K562 (cell line): Measurements from ENCODE around the gene NOTCH1. TPM values are rescaled to one million over a fixed set of nuclear protein-coding genes. Genes with fewer than 3 reads are reported as not detected.

ENCODE experiments used
- ATAC-seq: fragments of 200-7000 bp; cut with Tn5 transposase; 3 replicates; pipeline ENCODE4 v1.9.1; 2020; ENCODE audit warnings: moderate library complexity
- BruUV-seq: library from RNA; stranded (reverse); fragments of 400-500 nt; replicated peaks from 2 replicates; lab custom pipeline; 2021; lab: Mats Ljungman, UMichigan
- CTCF ChIA-PET: fragments of 300-600 bp; formaldehyde crosslinking; extraction: SDS; loops from one replicate; lab custom pipeline; 2021; ENCODE audit warnings: low intra/inter-chr PET ratio; lab: Yijun Ruan, JAX
- POLR2A ChIA-PET: fragments of 300-600, 350-650 bp; sonication (Branson Sonifier 250); formaldehyde crosslinking; extraction: SDS; loops from one replicate; lab custom pipeline; 2021; ENCODE audit warnings: antibody characterized with exemption, inconsistent platforms; lab: Yijun Ruan, JAX
- DNase-seq, 4 experiments: peaks; one replicate each; pipeline versions ENCODE4 v3.0.0 to v3.0.0-alpha.2; 2011 to 2018; ENCODE audit warnings: low spot score in 3 of 4, mixed read lengths in 3 of 4; ENCODE audit errors: extremely low read depth in 1 of 4
- FAIRE-seq: peaks from 2 replicates; lab custom pipeline; 2011; peaks lifted over from hg19 to GRCh38; lab: Jason Lieb, UNC
- H2AFZ ChIP-seq: 2 replicates; pipeline ENCODE4 v1.6.0; 2011; ENCODE audit warnings: low read depth, low read length, control low read depth, inconsistent platforms
- H3K27ac ChIP-seq: fragments of 200-600 bp; 3 replicates; pipeline ENCODE4 v1.8.0; 2011; ENCODE audit warnings: low read depth, mild to moderate bottlenecking, control low read depth, inconsistent platforms, low read length, moderate library complexity, mixed read lengths; ENCODE audit errors: extremely low read depth
- H3K27me3 ChIP-seq, 2 experiments: fragments of 300-600 bp in 1 of 2; 2 replicates in 1 of 2; 3 replicates in 1 of 2; pipeline versions ENCODE4 v1.6.0 to v1.8.0; 2011; ENCODE audit warnings: inconsistent platforms in 2 of 2, low read length in 2 of 2, mild to moderate bottlenecking in 1 of 2, mixed read lengths in 1 of 2, moderate library complexity in 1 of 2; ENCODE audit not compliant: control insufficient read depth in 2 of 2, insufficient read depth in 2 of 2
- H3K36me3 ChIP-seq: fragments of 300-600 bp; 3 replicates; pipeline ENCODE4 v1.8.0; 2011; ENCODE audit warnings: mild to moderate bottlenecking, low read length, inconsistent platforms; ENCODE audit not compliant: control insufficient read depth, insufficient read depth
- H3K4me1 ChIP-seq, 2 experiments: fragments of 200-600 bp in 1 of 2; replicated peaks in 1 of 2; 2 replicates in 1 of 2; 3 replicates in 1 of 2; pipeline versions ENCODE4 v1.5.1 to v1.8.0; 2011; ENCODE audit warnings: inconsistent platforms in 2 of 2, low read length in 2 of 2, mild to moderate bottlenecking in 1 of 2, mixed read lengths in 1 of 2, moderate library complexity in 1 of 2; ENCODE audit not compliant: control insufficient read depth in 2 of 2, insufficient read depth in 2 of 2
- H3K4me2 ChIP-seq: 2 replicates; pipeline ENCODE4 v1.6.1; 2011; ENCODE audit warnings: low read length, control low read depth, inconsistent platforms, mixed read lengths; ENCODE audit not compliant: insufficient read depth
- H3K4me3 ChIP-seq: fragments of 200-600 bp; sonication (generic), shearing (Covaris generic); 2 replicates; pipeline ENCODE4 v1.5.1; 2016; ENCODE audit warnings: control low read depth, inconsistent platforms
- H3K79me2 ChIP-seq: fragments of 200-600 bp; 3 replicates; pipeline ENCODE4 v1.8.0; 2011; ENCODE audit warnings: low read length, inconsistent platforms; ENCODE audit not compliant: control insufficient read depth, insufficient read depth
- H3K9ac ChIP-seq, 2 experiments: 2 replicates each; pipeline versions ENCODE4 v1.6.0 to v1.6.1; 2011; ENCODE audit warnings: low read depth in 2 of 2, low read length in 2 of 2, control low read depth in 1 of 2, inconsistent platforms in 1 of 2, mild to moderate bottlenecking in 1 of 2, mixed read lengths in 1 of 2; ENCODE audit not compliant: insufficient read depth in 1 of 2
- H3K9me1 ChIP-seq: one replicate; pipeline ENCODE4 v1.6.0; 2011; ENCODE audit warnings: inconsistent platforms, mild to moderate bottlenecking, low read length, moderate library complexity; ENCODE audit not compliant: control insufficient read depth, insufficient read depth
- H3K9me3 ChIP-seq: replicated peaks from 2 replicates; pipeline ENCODE4 v1.5.1; 2011; ENCODE audit warnings: low read depth, low read length, inconsistent platforms; ENCODE audit not compliant: control insufficient read depth, insufficient read depth
- H4K20me1 ChIP-seq: replicated peaks from 2 replicates; pipeline ENCODE4 v1.6.1; 2011; ENCODE audit warnings: low read length, inconsistent platforms, mixed read lengths; ENCODE audit not compliant: control insufficient read depth, insufficient read depth
- ARID4B ChIP-seq: sonication (generic); formaldehyde crosslinking; IDR thresholded peaks from 2 replicates; pipeline ENCODE4 v1.8.0; 2022; ENCODE audit warnings: mild to moderate bottlenecking, missing genetic modification reagents
- CBX1 ChIP-seq: sonication (generic); IDR thresholded peaks from 2 replicates; pipeline ENCODE4 v1.6.1; 2016; ENCODE audit warnings: antibody characterized with exemption, low read depth, mild to moderate bottlenecking
- IRF1 ChIP-seq: sonication (generic); formaldehyde crosslinking; IDR thresholded peaks from 2 replicates; pipeline ENCODE4 v1.8.0; 2022; ENCODE audit warnings: missing genetic modification reagents, mild to moderate bottlenecking, borderline replicate concordance
- WGBS: fragments of 100-300 bp; shearing (Covaris generic); methylation state at CpG from one replicate; pipeline ENCODE4 v1.1.6; 2016; ENCODE audit warnings: low coverage, mixed read lengths; ENCODE audit not compliant: insufficient coverage; ENCODE audit errors: missing lambda C conversion rate; 5-methylcytosine and 5-hydroxymethylcytosine counted together
- in situ Hi-C: fragments of 300-500 bp; cut with MboI; formaldehyde crosslinking; loops from 4 replicates; pipeline ENCODE4 v1.15.0; 2018; ENCODE audit warnings: inconsistent platforms, mixed read lengths
- intact Hi-C: fragments of 100-400 bp; cut with micrococcal nuclease; formaldehyde crosslinking; loops from 2 replicates; pipeline ENCODE4 v1.14.2; 2022
- polyA plus RNA-seq, 8 experiments: library from polyadenylated mRNA; depleted of rRNA in 4 of 8; stranded (reverse) in 5 of 8; unstranded in 3 of 8; fragments of >200 nt; fragmentation: Nextera tagmentation in 2 of 8; fragmentation: Illumina TruSeq in 1 of 8; extraction: Ambion mirVana in 2 of 8; extraction: Trizol in 1 of 8; gene quantifications; 2 replicates each; pipeline versions ENCODE4 v1.2.1 to v1.2.3, GENCODE V29; 2011 to 2014; ENCODE audit warnings: inconsistent platforms in 1 of 8, missing spikeins in 1 of 8
- total RNA-seq, 7 experiments: library from RNA; depleted of rRNA in 6 of 7; stranded (reverse); fragments of >200 nt in 6 of 7; fragmentation: Illumina TruSeq in 2 of 7; extraction: Trizol in 2 of 7; gene quantifications; 2 replicates each; pipeline versions ENCODE4 v1.2.1 to v1.2.3, GENCODE V29; 2011 to 2021; ENCODE audit warnings: low replicate concordance in 1 of 7
- TF ChIP-seq, protein P1 (sequence below): sonication (generic); formaldehyde crosslinking; IDR thresholded peaks from 2 replicates; pipeline ENCODE4 v1.8.1; 2023; ENCODE audit warnings: mild to moderate bottlenecking, missing genetic modification reagents
- TF ChIP-seq, protein P2 (sequence below): fragments of 250-450 bp; sonication (Bioruptor Pico); IDR thresholded peaks from 2 replicates; pipeline ENCODE4 v1.8.0; 2021; ENCODE audit warnings: borderline replicate concordance, mild to moderate bottlenecking, moderate library complexity; ENCODE audit not compliant: poor library complexity, severe bottlenecking

The NOTCH1 gene
- total and polyA plus RNA-seq, 9 of the 15 experiments (the other 6 are each of a cell fraction or from before 2014, with no cell fraction given): 0.03 to 31.4 (median 2.3) TPM

DNA sequence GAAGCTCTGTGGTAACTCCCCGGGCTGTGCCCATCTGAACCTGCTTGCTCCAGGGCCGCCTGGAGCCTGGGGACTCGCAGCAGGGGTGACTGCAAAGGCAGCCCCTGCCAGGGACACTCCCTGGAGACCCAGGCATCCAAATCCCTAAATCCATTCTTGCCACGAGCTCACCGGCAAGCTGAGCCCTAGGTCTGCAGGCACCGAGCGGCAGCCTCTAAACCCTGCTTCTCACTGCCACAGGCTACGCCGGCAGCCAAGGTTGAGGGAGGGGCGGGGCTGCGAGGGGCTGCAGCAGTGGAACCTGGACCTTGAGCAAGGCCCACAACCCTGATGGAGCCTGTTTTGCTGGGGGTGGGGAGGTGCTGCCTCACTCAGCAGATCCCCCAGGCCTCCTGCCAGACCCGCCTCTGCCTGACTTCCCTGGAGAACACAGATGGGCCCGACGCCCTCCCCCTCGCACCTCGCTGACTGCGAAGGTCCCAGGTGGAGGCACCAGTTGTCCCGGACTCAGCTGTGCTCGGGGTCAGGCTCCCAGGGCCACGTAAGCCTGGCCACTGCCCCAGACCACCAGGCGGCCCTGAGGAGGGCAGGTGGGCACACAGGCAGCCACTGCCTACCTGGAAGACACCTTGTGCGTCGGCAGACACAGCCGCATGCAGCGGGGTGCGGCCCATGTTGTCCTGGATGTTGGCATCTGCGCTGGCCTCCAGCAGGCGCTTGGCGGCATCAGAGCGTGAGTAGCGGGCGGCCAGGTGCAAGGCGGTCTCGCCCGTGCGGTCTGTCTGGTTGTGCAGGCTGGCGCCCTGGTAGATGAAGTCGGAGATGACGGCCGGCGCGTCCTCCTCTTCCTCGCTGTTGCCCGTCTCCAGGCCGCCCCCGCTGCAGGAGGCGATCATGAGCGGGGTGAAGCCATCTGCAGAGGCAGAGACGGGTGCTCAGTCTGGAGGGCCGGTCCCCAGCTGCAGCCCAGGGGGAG lies 45.6 kb downstream of the NOTCH1 start:
- ChIA-PET CTCF (no interaction called here), POLR2A (interaction anchor here (0.6 to 1.2 kb wide), 2 partner anchors 16 to 200 kb away, joined by 3 read pairs; no protein-coding TSS in a partner anchor)
- intact Hi-C loops (no loop called here), in situ Hi-C loops (no loop called here)
- no peak for DNase-seq
- H3K4me3 ChIP-seq: no peak overlapping the region
- no peak overlapping the region; a peak in 1 of 4 replicates for H3K9ac ChIP-seq
- peaks cover 86% of the 10 kb centered on the region; the same call in 1 of the 3 replicates for H3K36me3 ChIP-seq
- H3K9me1 ChIP-seq: no peaks in the 10 kb centered on the region
- TF ChIP-seq, protein P1, sequence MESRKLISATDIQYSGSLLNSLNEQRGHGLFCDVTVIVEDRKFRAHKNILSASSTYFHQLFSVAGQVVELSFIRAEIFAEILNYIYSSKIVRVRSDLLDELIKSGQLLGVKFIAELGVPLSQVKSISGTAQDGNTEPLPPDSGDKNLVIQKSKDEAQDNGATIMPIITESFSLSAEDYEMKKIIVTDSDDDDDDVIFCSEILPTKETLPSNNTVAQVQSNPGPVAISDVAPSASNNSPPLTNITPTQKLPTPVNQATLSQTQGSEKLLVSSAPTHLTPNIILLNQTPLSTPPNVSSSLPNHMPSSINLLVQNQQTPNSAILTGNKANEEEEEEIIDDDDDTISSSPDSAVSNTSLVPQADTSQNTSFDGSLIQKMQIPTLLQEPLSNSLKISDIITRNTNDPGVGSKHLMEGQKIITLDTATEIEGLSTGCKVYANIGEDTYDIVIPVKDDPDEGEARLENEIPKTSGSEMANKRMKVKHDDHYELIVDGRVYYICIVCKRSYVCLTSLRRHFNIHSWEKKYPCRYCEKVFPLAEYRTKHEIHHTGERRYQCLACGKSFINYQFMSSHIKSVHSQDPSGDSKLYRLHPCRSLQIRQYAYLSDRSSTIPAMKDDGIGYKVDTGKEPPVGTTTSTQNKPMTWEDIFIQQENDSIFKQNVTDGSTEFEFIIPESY (CRISPR knock-in tag): peak; percentile 66
- no peak for TF ChIP-seq ARID4B (CRISPR knock-in tag)
- no peak for TF ChIP-seq IRF1 (CRISPR knock-in tag)
- TF ChIP-seq CBX1: no peak
- TF ChIP-seq, protein P2, sequence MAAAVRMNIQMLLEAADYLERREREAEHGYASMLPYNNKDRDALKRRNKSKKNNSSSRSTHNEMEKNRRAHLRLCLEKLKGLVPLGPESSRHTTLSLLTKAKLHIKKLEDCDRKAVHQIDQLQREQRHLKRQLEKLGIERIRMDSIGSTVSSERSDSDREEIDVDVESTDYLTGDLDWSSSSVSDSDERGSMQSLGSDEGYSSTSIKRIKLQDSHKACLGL (CRISPR knock-in tag): no peak
- FAIRE-seq: no peak
- no TSS peak for BruUV-seq
- WGBS: 87% methylated on average over 24 of the region's 50 CpGs
- H3K27me3 ChIP-seq: no peaks in the 10 kb centered on the region
- no peaks in the 10 kb centered on the region for H3K79me2 ChIP-seq
- peaks cover 0 to 34% of the 10 kb centered on the region in 2 experiments; a peak in 2 of 5 replicates for H3K4me1 ChIP-seq
- H3K27ac ChIP-seq: no peak overlapping the region
- H3K4me2 ChIP-seq: no peak overlapping the region
- no peak overlapping the region for H2AFZ ChIP-seq
- H4K20me1 ChIP-seq: no peaks in the 10 kb centered on the region
- ATAC-seq: no peak
- no peaks in the 10 kb centered on the region for H3K9me3 ChIP-seq
